Ramos (cell line): ENCODE data around the gene SLC4A9.
"Not testable (repeated sequence)": the region's sequence is repeated elsewhere in the genome, so short reads cannot be mapped to it uniquely, and the experiment has no call there.

Source experiments
- in situ Hi-C: fragments of 300-500 bp; cut with MboI; formaldehyde crosslinking; loops from one replicate; pipeline ENCODE4 v1.14.3; 2022; ENCODE audit warnings: low sequenced_read_pairs; ENCODE audit not compliant: unreplicated experiment

SLC4A9 gene

DNA sequence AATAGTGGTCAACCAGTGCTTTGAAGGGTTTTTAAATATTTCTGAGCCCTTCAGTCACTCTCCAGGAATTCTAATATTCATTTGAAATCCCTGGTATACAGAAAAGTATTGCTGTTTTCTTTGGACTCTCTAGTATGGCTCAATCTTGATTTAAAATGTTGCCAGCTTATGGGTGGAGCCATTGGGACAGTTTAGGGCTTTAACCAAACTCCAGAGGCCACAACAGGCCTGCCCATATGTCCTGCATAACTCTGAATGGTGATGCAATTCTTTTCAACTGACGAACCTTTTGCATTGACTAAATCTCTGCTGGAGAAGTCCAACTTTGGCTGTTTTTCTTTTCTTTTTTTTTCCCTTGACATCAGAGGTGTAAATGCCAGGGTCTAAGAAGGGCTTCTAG lies 31.3 kb downstream of the SLC4A9 start:
- in situ Hi-C loops: no loop called here

DNA sequence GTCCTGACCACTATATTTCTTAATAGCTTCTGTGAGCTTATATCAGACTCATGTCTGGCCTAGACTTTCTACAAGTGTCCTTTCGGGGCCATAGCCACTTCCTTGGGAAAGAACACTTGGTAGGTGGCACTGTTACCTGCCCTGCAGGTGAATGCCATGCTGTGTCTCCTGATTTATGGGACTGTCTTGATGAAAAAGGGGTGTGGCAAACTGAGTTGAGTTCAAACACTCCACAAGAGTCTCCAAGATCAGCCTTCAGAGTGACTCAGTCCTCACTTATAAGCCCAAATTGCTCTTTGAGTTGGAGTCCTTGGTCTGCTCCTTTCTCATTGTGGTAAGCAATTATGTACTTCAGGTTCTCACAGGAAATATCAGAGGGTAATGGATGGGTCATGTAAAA lies 31.7 kb downstream of the SLC4A9 start:
- in situ Hi-C loops: no loop called here

DNA sequence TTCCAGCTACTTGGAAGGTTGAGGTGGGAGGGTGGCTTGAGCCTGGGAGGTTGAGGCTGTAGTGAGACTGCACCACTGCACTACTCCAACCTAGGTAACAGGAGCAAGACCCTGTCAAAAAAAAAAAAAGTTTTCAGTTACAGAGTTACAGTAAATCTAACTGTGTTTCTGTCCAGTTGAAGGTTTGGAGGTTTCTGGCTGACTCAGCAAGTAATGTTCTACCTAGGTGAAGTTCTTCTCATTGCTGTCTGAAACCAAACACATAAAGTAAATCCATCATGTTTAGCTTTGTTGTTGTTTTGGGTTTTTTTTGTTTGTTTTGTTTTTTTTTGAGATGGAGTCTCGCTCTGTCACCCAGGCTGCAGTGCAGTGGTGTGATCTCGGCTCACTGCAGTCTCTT lies 33.7 kb downstream of the SLC4A9 start:
- in situ Hi-C loops: no loop called here

DNA sequence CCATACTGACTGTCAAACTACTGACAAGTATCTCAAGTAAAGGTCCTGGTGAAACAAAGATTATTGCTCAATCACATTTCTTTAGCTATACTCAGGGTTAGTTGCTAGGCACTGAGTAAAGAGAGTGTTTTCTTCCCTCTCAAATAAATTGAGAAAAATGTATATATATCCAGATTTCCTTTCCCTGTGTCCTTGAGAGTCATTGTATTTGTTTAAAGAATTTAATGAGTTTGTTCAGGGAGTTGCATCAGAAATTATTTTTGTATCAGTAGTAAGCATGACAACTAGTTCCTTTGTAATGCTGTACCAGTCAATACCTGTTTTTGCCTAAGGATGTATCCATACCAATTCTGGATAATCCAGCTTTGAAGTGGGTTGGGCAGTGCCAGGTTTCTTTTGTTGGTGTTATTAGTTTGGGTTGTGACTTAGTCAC lies 38.4 kb downstream of the SLC4A9 start:
- in situ Hi-C loops: no loop called here

DNA sequence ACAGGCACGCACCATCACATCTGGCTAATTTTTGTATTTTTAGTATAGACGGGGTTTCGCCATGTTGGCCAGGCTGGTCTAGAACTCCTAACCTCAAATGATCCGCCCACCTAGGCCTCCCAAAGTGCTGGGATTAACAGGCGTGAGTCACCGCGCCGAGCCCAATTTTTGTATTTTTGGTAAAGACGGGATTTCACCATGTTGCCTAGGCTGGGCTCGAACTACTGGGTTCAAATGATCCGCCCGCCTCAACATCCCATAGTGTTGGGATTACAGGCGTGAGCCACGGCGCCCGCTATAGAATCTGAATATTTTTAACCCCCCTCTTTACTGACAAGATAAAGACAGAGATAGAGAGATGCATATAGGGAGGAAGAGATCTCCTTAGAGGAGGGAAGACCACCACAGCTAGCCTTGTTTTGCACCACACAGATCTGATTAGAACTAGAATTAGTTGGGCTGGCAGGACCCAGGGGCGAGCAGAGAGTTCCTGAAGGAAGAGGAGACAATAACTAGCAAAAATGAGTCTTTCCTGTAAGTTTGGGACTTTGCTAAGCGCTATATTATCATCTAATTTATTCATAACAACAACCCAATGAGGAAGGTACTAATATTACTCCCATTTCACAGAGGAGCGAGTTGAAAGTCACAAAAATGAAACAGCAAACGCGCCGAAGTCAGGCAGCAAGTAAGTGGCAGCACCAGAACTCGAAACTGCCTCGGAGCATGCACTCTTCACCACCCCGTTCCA lies 40.2 kb downstream of the SLC4A9 start:
- in situ Hi-C loops: no loop called here

DNA sequence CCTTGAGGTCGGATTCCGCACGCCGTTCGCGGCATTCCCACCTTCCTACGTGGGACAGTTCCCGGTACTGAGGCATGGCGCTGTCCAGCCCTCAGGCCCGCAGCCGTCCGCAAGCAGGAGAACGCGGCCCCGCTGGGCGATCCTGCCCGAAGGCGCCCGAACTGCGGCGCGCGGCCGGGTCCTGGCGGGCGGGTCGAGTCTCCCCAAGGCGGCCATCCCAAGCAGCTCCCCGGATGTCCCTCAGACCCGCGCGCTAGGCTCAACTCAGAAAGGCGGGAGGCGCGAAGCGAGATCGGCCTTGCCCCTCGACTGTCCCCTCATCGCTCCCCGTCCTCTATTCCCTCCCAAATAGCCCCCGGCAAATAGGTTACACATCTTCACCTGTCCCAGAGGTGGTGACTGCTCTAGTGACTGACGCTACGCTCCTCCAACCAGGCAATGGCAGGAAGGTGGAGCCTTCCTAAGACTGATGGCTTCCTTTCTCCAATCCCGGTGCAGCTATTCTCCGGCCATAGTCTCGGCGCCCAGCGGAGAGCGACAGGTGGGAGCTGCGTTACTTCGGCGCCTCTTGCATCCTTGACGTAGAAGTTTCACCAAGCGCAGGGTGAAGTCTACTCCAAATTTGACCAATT lies 40.9 kb downstream of the SLC4A9 start:
- in situ Hi-C loops: no loop called here

DNA sequence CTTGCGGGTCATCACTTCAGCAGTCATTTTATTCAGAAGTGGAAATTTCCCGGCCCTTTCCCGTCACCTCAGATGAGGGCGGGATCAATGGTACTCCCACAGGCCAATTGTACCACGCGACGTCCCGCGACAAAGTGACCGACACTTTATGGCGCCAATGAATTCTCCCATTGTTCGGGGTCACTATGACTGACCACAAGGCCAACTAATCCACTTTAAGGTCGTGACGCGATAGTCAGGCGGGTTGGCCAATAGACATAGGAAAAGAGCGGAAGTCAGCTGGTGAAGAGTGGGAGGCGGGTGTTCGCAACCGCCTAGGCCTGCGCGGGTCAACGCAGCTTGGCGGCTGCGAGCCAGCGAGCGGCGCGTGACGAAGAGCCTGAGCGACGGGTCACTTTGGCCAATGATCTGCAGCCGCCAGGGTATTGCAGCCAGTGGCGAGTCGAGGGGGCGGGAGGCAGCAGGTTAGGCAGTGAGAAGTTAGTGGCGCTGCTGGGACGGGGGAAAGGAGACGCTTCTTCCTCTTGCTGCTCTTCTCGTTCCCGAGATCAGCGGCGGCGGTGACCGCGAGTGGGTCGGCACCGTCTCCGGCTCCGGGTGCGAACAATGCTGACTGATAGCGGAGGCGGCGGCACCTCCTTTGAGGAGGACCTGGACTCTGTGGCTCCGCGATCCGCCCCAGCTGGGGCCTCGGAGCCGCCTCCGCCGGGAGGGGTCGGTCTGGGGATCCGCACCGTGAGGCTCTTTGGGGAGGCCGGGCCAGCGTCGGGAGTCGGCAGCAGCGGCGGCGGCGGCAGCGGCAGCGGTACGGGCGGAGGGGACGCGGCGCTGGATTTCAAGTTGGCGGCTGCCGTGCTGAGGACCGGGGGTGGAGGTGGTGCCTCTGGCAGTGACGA lies 41.6 kb downstream of the SLC4A9 start, which contains the start of gene ANKHD1:
Gene ANKHD1 (plus strand): TSS at position 472 of the 896 bp plus-strand sequence. CDS start 135 bp downstream, at position 607.
- in situ Hi-C loops: no loop called here

DNA sequence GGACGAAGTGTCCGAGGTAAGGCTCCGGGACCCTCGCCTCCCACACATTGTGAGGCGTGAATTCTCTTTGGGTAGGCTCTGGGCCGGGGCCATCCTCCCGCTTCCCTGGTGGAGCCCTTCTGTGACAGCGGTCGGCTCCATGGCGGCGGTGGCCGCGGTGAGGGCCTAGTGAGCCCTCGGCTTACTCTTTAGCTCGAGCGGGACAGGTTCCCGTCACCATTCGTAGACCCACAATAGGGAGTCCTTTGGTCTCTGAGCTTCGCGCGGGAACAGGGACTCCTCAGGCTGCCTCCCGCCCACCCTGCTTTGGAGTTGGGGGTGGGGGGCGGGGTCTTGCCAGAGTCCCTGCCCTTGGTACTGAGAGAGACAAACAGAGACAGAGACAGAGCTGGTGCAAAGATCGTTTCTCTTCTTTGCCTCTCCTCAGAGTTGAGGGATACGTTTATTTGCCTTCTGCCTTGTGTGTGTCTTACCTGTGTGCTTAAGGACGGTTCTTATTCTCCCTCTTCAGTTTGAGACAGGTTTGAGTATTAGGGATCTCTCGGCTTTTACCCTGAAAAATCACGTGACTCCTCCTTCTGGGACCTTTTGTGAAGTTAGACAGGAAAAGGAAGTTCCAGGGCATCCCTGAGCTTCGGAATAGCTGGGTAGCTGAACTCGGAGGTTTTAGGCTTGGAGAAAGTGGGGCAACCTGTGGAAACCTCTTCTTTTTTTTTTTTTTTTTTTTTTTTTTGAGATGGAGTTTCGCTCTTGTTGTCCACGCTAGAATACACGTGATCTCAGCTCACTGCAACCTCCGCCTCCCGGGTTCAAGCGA lies 42.5 kb downstream of the SLC4A9 start:
- in situ Hi-C loops: no loop called here

DNA sequence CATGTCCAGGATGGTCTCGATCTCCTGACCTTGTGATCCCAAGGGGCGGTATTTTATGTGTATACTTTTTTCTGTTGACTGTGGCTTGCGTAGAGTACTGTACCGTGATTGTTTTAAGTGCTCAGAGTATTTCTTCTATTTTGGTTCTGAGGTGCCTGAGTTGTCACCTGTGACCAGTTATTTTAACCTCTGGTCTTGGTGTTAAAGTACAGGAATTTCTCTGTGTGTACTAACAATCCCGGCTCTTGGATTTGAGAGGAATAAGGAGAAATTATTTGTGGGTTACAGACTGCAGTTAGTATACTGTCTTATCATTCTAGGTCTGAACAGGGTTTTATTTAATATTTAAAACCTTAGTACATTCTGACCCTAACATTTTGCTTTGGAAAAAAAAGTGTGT lies 43.6 kb downstream of the SLC4A9 start:
- in situ Hi-C loops: no loop called here

DNA sequence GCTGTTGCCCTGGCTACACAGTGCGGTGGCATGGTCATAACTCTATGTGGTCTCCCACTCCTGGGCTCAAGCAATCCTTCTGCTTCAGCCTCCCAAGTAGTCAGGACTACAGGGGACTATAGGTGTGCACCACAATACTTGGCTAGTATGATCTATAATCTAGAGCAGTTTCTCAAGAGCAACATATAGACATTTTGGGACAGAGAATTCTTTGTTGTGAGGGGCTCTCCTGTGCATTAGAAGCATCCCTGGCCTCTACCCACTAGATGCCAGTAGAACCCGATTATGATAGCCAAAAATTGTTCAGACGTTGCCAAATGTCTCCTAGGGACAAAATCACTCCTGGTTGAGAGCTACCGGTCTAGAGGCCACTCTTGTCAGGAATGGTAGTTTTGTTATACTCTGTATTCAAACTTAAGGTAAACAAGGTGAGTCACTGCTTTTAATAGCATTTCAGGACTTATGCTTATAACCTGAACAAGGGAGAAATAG lies 48.8 kb downstream of the SLC4A9 start:
- in situ Hi-C loops: no loop called here

DNA sequence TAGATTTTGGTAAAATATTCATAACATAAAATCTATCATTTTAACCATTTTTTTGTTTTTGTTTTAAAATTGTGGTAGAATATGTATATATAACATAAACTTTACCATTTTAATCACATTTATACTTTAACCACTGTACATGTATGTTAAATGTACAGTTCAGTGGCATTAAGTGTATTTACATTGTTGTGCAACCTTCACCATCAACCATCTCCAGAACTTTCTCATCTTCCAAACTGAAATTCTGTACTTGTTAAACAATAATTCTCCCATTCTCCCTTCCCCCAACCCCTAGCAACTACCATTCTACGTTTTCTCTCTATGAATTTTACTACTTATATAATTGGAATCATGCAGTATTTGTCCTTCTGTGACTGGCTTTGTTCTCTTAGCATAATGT lies 53.2 kb downstream of the SLC4A9 start:
- in situ Hi-C loops: no loop called here

DNA sequence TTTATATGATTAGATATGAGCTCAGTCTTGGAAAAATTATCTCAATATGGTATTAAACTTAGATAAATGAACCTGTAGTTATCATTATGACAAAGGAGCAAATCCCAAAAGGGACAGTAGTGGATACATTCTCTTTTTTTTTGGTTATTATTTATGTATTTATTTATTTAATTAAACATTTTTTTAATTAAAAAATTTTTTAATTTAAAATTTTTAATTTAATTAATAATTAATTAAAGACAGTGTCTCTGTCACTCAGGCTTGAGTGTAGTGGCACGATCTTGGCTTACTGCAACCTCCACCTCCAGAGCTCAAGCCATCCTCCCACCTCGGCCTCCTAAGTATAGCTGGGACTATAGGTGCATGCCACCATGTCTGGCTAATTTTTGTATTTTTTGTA lies 57.2 kb downstream of the SLC4A9 start:
- in situ Hi-C loops: no loop called here

DNA sequence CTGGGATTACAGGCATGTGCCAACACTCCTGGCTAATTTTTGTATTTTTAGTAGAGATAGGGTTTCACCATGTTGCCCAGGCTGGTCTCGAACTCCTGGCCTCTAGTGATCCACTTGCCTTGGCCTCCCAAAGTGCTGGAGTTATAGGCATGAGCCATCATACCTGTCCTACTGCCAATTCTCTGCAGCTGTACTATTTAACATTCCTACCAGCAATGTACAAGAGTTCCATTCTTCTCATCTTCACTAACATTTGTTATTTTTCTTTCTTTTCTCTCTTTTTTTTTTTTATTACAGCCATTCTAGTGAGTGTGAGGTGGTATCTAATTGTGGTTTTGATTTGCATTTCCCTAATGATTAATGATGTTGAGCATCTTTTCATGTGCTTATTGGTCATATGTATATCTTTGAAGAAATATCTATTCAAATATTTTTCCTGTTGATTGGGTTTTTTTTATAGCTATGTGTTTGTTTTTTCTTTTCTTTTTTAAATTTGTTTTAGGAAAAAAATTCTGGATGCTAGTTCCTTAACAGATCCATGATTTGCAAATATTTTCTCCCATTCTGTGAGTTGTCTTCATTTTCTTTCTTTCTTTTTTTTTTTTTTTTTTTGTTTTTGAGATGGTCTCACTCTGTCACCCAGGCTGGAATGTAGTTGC lies 59.0 kb downstream of the SLC4A9 start:
- in situ Hi-C loops: no loop called here

DNA sequence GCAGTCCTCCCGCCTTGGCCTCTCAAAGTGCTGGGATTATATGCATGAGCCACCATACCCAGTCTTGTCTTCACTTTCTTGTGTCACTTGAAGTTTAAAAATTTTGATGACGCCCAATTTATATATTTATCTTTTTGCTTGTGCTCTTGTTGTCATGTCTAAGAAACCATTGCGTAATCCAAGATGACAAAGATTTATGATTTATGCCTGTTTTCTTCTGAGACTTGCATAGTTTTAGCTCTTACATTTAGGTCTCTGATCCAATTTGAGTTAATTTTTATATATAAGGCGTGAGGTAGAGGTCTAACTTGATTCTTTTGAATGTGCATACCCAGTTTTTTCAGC lies 60.2 kb downstream of the SLC4A9 start:
- in situ Hi-C loops: no loop called here

DNA sequence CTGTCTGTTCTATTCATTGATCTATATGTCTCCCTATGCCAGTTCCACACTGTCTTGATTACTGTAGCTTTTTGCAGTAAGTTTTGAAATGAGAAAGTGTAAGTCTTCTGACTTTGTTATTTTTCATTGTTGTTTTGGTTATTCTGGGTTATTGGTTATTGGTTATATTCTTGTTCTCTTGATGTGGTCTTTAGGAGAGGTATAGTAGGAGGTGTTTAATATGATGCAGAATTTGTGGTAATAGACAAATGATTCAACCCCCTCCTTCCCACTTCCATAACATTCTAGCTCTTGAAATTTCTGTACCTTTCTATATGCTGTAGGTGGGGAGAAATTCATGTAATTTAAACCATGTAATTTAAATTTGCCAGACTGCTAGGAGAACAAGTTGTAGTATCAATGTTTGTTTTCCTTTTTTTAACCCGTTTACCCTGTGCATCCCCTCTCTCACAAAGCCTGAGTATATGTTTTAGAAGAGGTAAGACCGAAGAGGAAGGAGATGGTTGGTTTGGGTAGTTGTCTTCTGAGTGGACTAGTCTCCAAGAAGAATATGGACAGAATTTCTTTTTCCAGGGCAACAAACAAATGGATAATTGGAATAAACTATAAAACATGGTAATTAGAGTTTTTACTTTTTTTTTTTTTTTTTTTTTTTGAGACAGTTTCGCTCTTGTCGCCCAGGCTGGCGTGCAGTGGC lies 60.8 kb downstream of the SLC4A9 start:
- in situ Hi-C loops: no loop called here

DNA sequence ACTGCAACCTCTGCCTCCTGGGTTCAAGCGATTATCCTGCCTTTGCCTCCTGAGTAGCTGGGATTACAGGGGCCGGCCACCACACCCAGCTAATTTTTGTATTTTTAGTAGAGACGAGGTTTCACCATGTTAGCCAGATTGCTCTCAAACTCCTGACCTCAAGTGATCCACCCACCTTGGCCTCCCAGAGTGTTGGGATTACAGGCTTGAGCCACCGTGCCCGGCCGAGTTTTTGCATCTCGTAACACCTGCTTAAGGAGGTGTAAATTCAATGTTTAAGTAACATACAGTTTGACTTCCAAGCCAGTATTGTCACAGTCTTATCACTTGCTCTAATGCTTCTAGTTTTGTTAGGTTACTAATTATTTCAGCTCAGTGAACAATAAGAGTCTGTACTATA lies 61.4 kb downstream of the SLC4A9 start:
- in situ Hi-C loops: not testable (repeated sequence)

DNA sequence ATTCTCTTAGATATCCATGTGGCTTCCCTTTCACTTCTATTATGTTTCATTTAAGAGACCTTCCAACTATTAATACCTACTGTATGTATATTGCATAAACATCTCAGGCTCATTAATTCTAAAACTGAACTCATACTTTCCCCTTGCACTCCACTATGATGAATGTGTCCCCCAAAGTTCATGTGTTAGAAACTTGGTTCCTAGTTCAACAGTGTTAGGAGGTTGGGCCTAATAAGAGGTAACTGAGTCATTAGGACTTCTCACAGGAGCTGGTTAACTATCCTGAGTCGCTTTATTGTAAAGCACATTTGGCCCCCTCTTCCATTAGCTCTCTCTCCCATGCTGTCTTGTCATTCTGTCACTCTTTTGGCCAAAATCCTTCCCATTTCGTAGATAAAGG lies 63.6 kb downstream of the SLC4A9 start:
- in situ Hi-C loops: no loop called here

DNA sequence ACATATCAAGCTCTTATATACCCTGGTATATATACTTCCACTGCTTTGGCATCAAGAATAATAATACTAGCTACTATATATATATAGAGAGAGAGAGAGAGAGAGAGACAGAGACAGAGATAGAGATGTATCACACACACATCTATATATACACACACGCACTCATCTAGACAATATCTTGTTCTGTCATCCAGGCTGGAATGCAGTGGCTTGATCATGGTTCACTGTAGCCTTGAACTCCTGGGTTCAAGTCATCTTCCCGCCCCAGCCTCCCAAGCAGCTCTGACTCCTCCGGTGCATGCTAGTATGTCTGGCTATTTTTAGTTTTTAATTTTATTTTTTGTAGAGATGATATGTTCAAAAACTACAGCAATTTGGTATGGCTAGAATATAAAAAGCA lies 64.1 kb downstream of the SLC4A9 start:
- in situ Hi-C loops: no loop called here
